Sigmoid colon (tissue), 3 donors: ENCODE measurements around the gene FGF12.

ENCODE experiments used
- CTCF ChIP-seq, 4 experiments: fragments of 450-650 bp in 3 of 4; fragments of 200-600 bp in 1 of 4; IDR thresholded peaks; one replicate each; pipeline ENCODE4 v1.5.1; 2016 to 2019; ENCODE audit warnings: antibody characterized with exemption in 4 of 4, mild to moderate bottlenecking in 3 of 4, moderate library complexity in 2 of 4
- POLR2A ChIP-seq, 2 donors: fragments of 450-650 bp; IDR thresholded peaks; one replicate each; pipeline ENCODE4 v1.6.1; 2016; ENCODE audit warnings: antibody characterized with exemption in 2 of 2, mild to moderate bottlenecking in 2 of 2, moderate library complexity in 2 of 2

GRCh38 chr3:192261135-192261534, 466.2 kb downstream of the FGF12 start:
- TF ChIP-seq CTCF (IDR thresholded peaks at IDR 0.05), result no peak
- TF ChIP-seq POLR2A (IDR thresholded peaks at IDR 0.05), result no peak
